Astrocyte (in vitro differentiated cells and primary cell): ENCODE results near the gene PKP2.

ENCODE experiments used
- CTCF ChIP-seq: IDR thresholded peaks from 2 replicates; pipeline ENCODE4 v1.5.1; 2011; ENCODE audit warnings: low read depth, mild to moderate bottlenecking, inconsistent platforms, low read length, moderate library complexity; ENCODE audit not compliant: insufficient read depth
- EZH2 ChIP-seq: IDR thresholded peaks from 2 replicates; pipeline ENCODE4 v1.6.1; 2012; ENCODE audit warnings: mild to moderate bottlenecking, low read length, inconsistent platforms; ENCODE audit not compliant: insufficient read depth

GRCh38 chr12:32896432-32897280 is at the start of gene PKP2:
- TF ChIP-seq CTCF (no peak), EZH2 (no peak)
